ENCODE measurements around the gene DICER1.

Gene DICER1

DNA sequence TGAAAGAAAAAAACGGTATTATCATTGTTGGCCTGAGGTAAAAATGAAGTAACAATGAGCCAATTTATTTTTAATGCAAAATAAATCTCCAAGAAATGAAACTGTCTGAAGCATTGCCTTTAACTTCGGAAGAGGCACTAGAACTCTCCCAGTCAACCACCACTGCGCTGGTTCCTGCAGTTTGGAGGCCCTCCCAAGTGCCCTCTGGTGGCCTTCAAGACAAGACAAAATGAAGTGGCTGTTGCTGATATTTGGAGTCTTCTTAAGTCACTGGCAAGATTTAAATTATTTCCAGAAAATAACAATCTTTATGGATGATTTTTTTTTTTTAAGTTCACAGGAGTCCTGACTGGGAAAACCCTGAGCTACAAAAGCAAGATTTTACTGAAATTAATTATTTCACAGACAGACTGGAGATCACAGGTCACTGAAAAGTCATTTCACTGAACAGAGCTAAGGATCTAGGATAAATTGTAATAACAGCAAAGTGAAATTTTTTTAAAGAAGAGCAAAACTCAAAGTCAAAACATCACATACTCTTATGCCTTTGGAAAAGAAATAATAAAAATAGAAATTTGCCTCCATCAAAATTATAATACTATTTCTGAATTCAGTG is 58.2 kb downstream of the DICER1 start:
- H3K9me3 ChIP-seq (ENCODE audit: control insufficient read depth, low read length) = no peaks in the 10 kb centered on the region
- H3K4me1 ChIP-seq (ENCODE audit: control insufficient read depth, insufficient read depth, low read length, poor library complexity, severe bottlenecking) = no peaks in the 10 kb centered on the region
- H3K27ac ChIP-seq (ENCODE audit: insufficient read depth, low read length, poor library complexity, severe bottlenecking) = no peak overlapping the region
- peak in 1 of 3 donors; percentile 3 for DNase-seq
- H3K27me3 ChIP-seq (replicated peaks; ENCODE audit: control insufficient read depth, insufficient read depth, low read length, poor library complexity, severe bottlenecking) = no peaks in the 10 kb centered on the region
- H3K36me3 ChIP-seq (ENCODE audit: control insufficient read depth, insufficient read depth, low read length) = peaks cover 54% of the 10 kb centered on the region
- no peak overlapping the region for H3K4me3 ChIP-seq (ENCODE audit: insufficient read depth, low read depth, low read length, poor library complexity, severe bottlenecking)

DNA sequence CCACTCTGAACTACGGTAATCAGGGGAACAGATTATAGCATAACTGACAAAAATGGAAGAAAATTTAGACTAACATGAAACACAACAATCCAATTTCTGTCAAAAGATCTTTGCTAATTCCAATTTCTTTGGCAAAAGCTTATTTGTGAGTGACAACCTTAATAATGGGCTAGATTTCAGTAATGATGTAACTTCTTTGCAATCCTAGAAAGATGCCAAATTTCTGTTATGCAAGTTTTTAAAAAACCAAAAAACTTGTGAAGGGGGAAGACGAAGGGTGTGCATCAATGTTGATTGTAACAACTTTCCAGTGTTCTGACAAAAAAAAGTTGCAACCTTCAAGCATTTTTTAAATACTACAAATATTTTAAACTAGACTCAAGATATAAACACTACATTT is 59.9 kb downstream of the DICER1 start:
- Histone ChIP-seq H3K4me1 (ENCODE audit: control insufficient read depth, insufficient read depth, low read length, poor library complexity, severe bottlenecking) (no peaks in the 10 kb centered on the region), H3K36me3 (ENCODE audit: control insufficient read depth, insufficient read depth, low read length) (peaks cover 54% of the 10 kb centered on the region), H3K27me3 (replicated peaks; ENCODE audit: control insufficient read depth, insufficient read depth, low read length, poor library complexity, severe bottlenecking) (no peaks in the 10 kb centered on the region), H3K27ac (ENCODE audit: insufficient read depth, low read length, poor library complexity, severe bottlenecking) (no peak overlapping the region), H3K4me3 (ENCODE audit: insufficient read depth, low read depth, low read length, poor library complexity, severe bottlenecking) (no peak overlapping the region), H3K9me3 (ENCODE audit: control insufficient read depth, low read length) (no peaks in the 10 kb centered on the region)
- no peak for DNase-seq

DNA sequence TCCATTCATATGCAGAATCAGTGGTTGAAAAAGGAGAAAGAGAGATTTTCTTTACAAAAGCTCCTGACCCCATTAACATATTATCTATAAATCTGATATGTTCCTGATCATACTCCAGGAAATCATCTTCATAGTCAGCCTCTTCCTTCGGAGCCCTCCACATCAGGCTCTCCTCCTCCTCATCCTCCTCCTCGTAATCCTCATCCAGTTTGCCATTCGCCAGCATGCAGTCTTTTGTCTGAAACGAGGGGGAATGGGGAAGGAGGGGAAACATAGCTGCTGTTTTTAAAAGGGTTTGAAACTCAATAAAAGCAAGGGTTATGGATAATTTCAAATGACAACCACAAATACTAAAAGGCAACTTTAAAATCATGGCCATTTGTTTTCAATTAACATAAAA is 60.9 kb downstream of the DICER1 start:
- DNase-seq = no peak
- no peak overlapping the region for H3K4me3 ChIP-seq (ENCODE audit: insufficient read depth, low read depth, low read length, poor library complexity, severe bottlenecking)
- H3K4me1 ChIP-seq (ENCODE audit: control insufficient read depth, insufficient read depth, low read length, poor library complexity, severe bottlenecking) = no peaks in the 10 kb centered on the region
- no peaks in the 10 kb centered on the region for H3K27me3 ChIP-seq (replicated peaks; ENCODE audit: control insufficient read depth, insufficient read depth, low read length, poor library complexity, severe bottlenecking)
- no peak overlapping the region for H3K27ac ChIP-seq (ENCODE audit: insufficient read depth, low read length, poor library complexity, severe bottlenecking)
- peaks cover 56% of the 10 kb centered on the region for H3K36me3 ChIP-seq (ENCODE audit: control insufficient read depth, insufficient read depth, low read length)
- H3K9me3 ChIP-seq (ENCODE audit: control insufficient read depth, low read length) = no peaks in the 10 kb centered on the region

GRCh38 chr14:95095996-95096395 is 61.3 kb downstream of the DICER1 start:
- no peak overlapping the region for H3K27ac ChIP-seq (ENCODE audit: insufficient read depth, low read length, poor library complexity, severe bottlenecking)
- H3K4me3 ChIP-seq (ENCODE audit: insufficient read depth, low read depth, low read length, poor library complexity, severe bottlenecking) = no peak overlapping the region

GRCh38 chr14:95092723-95093122 is 64.6 kb downstream of the DICER1 start:
- no peaks in the 10 kb centered on the region for H3K27me3 ChIP-seq (replicated peaks; ENCODE audit: control insufficient read depth, insufficient read depth, low read length, poor library complexity, severe bottlenecking)
- H3K9me3 ChIP-seq (ENCODE audit: control insufficient read depth, low read length) = no peaks in the 10 kb centered on the region
- peaks cover 71% of the 10 kb centered on the region for H3K36me3 ChIP-seq (ENCODE audit: control insufficient read depth, insufficient read depth, low read length)
- H3K4me1 ChIP-seq (ENCODE audit: control insufficient read depth, insufficient read depth, low read length, poor library complexity, severe bottlenecking) = no peaks in the 10 kb centered on the region
- no peak overlapping the region for H3K4me3 ChIP-seq (ENCODE audit: insufficient read depth, low read depth, low read length, poor library complexity, severe bottlenecking)
- H3K27ac ChIP-seq (ENCODE audit: insufficient read depth, low read length, poor library complexity, severe bottlenecking) = no peak overlapping the region
- DNase-seq = no peak

More at GRCh38 chr14:95095996-95096395, 61.3 kb downstream of the DICER1 start:
- Histone ChIP-seq H3K36me3 (ENCODE audit: control insufficient read depth, insufficient read depth, low read length) (peaks cover 52% of the 10 kb centered on the region), H3K4me1 (ENCODE audit: control insufficient read depth, insufficient read depth, low read length, poor library complexity, severe bottlenecking) (no peaks in the 10 kb centered on the region), H3K27me3 (replicated peaks; ENCODE audit: control insufficient read depth, insufficient read depth, low read length, poor library complexity, severe bottlenecking) (no peaks in the 10 kb centered on the region), H3K9me3 (ENCODE audit: control insufficient read depth, low read length) (no peaks in the 10 kb centered on the region)
- no peak for DNase-seq

DNA sequence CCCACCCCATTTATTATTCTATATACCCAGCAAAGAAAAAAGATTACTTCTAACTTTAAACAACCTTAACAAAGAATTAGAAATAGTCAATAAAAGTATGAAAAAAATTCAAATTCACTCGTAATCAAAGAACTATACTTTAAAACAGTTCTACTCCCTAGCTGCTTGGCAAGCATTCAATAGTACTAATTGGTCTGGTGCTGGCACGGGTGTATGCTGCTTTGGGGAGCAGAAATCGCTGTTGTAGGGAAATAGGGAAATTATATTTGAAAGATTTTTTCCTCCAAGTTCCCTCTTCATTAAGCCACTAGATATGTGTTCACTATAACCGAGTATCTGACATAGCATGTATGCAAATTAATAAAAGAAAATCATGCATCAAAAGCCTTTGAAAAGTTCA is 65.7 kb downstream of the DICER1 start:
- H3K4me1 ChIP-seq (ENCODE audit: control insufficient read depth, insufficient read depth, low read length, poor library complexity, severe bottlenecking) = no peaks in the 10 kb centered on the region
- no peak overlapping the region for H3K27ac ChIP-seq (ENCODE audit: insufficient read depth, low read length, poor library complexity, severe bottlenecking)
- no peak for DNase-seq
- H3K9me3 ChIP-seq (ENCODE audit: control insufficient read depth, low read length) = no peaks in the 10 kb centered on the region
- peaks cover 68% of the 10 kb centered on the region for H3K36me3 ChIP-seq (ENCODE audit: control insufficient read depth, insufficient read depth, low read length)
- no peak overlapping the region for H3K4me3 ChIP-seq (ENCODE audit: insufficient read depth, low read depth, low read length, poor library complexity, severe bottlenecking)
- no peaks in the 10 kb centered on the region for H3K27me3 ChIP-seq (replicated peaks; ENCODE audit: control insufficient read depth, insufficient read depth, low read length, poor library complexity, severe bottlenecking)

DNA sequence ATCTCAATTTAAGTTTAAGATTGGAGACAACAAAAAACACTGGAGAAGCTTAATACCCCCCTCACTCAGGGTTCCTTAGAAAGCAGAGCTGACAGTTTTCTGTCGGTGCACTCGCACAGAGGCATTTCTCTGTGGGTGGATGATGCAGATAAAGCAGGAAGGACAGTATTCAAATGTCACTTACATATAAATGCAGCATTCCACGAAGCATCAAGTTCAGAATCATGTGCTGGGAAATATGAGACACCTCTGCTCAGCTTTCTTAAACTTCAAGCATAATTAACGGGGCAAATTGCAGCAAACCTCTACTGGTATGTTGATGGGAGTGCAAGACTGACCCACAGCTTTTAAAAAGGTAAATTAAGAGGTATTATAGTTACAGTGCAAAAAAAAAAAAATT is 68.7 kb downstream of the DICER1 start:
- Histone ChIP-seq H3K27me3 (replicated peaks; ENCODE audit: control insufficient read depth, insufficient read depth, low read length, poor library complexity, severe bottlenecking) (no peaks in the 10 kb centered on the region), H3K9me3 (ENCODE audit: control insufficient read depth, low read length) (no peaks in the 10 kb centered on the region), H3K4me1 (ENCODE audit: control insufficient read depth, insufficient read depth, low read length, poor library complexity, severe bottlenecking) (no peaks in the 10 kb centered on the region), H3K27ac (ENCODE audit: insufficient read depth, low read length, poor library complexity, severe bottlenecking) (no peak overlapping the region), H3K36me3 (ENCODE audit: control insufficient read depth, insufficient read depth, low read length) (peaks cover 42% of the 10 kb centered on the region), H3K4me3 (ENCODE audit: insufficient read depth, low read depth, low read length, poor library complexity, severe bottlenecking) (no peak overlapping the region)
- no peak for DNase-seq

DNA sequence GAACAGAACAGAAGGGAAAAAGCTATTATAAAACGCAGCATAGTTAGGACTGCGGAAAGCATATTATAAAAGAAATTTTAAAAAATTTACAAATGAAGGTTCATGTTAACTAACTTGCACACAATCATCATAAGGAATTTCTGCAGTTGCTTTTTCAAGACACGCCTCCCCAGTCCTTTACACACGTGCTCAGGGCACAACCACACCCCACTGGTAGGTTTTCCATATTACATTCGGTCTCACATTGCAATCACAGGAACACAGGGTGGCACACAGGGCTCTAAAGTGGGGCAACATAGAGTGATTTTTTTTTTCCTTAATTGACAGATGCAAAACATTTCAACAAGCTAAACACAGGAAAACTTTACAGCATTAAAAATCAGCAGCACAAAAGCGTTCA is 69.7 kb downstream of the DICER1 start:
- peaks cover 31% of the 10 kb centered on the region for H3K36me3 ChIP-seq (ENCODE audit: control insufficient read depth, insufficient read depth, low read length)
- H3K4me3 ChIP-seq (ENCODE audit: insufficient read depth, low read depth, low read length, poor library complexity, severe bottlenecking) = no peak overlapping the region
- H3K27ac ChIP-seq (ENCODE audit: insufficient read depth, low read length, poor library complexity, severe bottlenecking) = no peak overlapping the region
- no peaks in the 10 kb centered on the region for H3K4me1 ChIP-seq (ENCODE audit: control insufficient read depth, insufficient read depth, low read length, poor library complexity, severe bottlenecking)
- H3K27me3 ChIP-seq (replicated peaks; ENCODE audit: control insufficient read depth, insufficient read depth, low read length, poor library complexity, severe bottlenecking) = no peaks in the 10 kb centered on the region
- H3K9me3 ChIP-seq (ENCODE audit: control insufficient read depth, low read length) = no peaks in the 10 kb centered on the region
- DNase-seq = no peak

- Histone ChIP-seq H3K4me1 (ENCODE audit: control insufficient read depth, insufficient read depth, low read length, poor library complexity, severe bottlenecking) (no peaks in the 10 kb centered on the region), H3K9me3 (ENCODE audit: control insufficient read depth, low read length) (no peaks in the 10 kb centered on the region), H3K4me3 (ENCODE audit: insufficient read depth, low read depth, low read length, poor library complexity, severe bottlenecking) (no peak overlapping the region), H3K36me3 (ENCODE audit: control insufficient read depth, insufficient read depth, low read length) (peaks cover 13% of the 10 kb centered on the region), H3K27ac (ENCODE audit: insufficient read depth, low read length, poor library complexity, severe bottlenecking) (no peak overlapping the region), H3K27me3 (replicated peaks; ENCODE audit: control insufficient read depth, insufficient read depth, low read length, poor library complexity, severe bottlenecking) (no peaks in the 10 kb centered on the region)
- no peak for DNase-seq
Measured at GRCh38 chr14:95085321-95085720, 72.0 kb downstream of the DICER1 start.

GRCh38 chr14:95078867-95079266 is 78.5 kb downstream of the DICER1 start:
- Histone ChIP-seq H3K9me3 (ENCODE audit: control insufficient read depth, low read length) (no peaks in the 10 kb centered on the region), H3K4me3 (ENCODE audit: insufficient read depth, low read depth, low read length, poor library complexity, severe bottlenecking) (no peak overlapping the region), H3K4me1 (ENCODE audit: control insufficient read depth, insufficient read depth, low read length, poor library complexity, severe bottlenecking) (no peaks in the 10 kb centered on the region), H3K27ac (ENCODE audit: insufficient read depth, low read length, poor library complexity, severe bottlenecking) (no peak overlapping the region), H3K27me3 (replicated peaks; ENCODE audit: control insufficient read depth, insufficient read depth, low read length, poor library complexity, severe bottlenecking) (no peaks in the 10 kb centered on the region), H3K36me3 (ENCODE audit: control insufficient read depth, insufficient read depth, low read length) (no peaks in the 10 kb centered on the region)
- no peak for DNase-seq

All from effector memory CD4-positive, alpha-beta T cell (primary cell).